WTC11 (cell line): ENCODE data around the gene EML4. TPM values are rescaled to one million over a fixed set of nuclear protein-coding genes. Genes with fewer than 3 reads are reported as not detected.

Source experiments
- ATAC-seq: fragments of 200-7000 bp; cut with Tn5 transposase; 2 replicates; pipeline ENCODE4 v1.10.0; 2021; ENCODE audit warnings: mild to moderate bottlenecking, moderate library complexity
- CTCF ChIA-PET: fragments of 300-600 bp; sonication (Branson Sonifier 250); formaldehyde crosslinking; loops from one replicate; lab custom pipeline; 2021; ENCODE audit warnings: antibody characterized with exemption; lab: Charles Lee
- POLR2A ChIA-PET: fragments of 350-600 bp; sonication (Branson Sonifier 250); formaldehyde crosslinking; loops from one replicate; lab custom pipeline; 2021; ENCODE audit warnings: antibody characterized with exemption; lab: Charles Lee
- DNase-seq: peaks from one replicate; pipeline ENCODE4 v3.0.0; 2021; ENCODE audit warnings: low spot score
- H3K27ac Mint-ChIP-seq: 2 replicates; pipeline ENCODE4 v1.8.0; 2021; ENCODE audit warnings: mixed read lengths
- H3K27me3 Mint-ChIP-seq: 2 replicates; pipeline ENCODE4 v1.8.0; 2021; ENCODE audit warnings: low read depth, mild to moderate bottlenecking, moderate library complexity, mixed read lengths
- H3K36me3 Mint-ChIP-seq: 2 replicates; pipeline ENCODE4 v1.8.0; 2021; ENCODE audit warnings: mixed read lengths
- H3K4me1 Mint-ChIP-seq: 2 replicates; pipeline ENCODE4 v1.8.0; 2022; ENCODE audit warnings: mixed read lengths
- H3K4me3 Mint-ChIP-seq: 2 replicates; pipeline ENCODE4 v1.8.0; 2021; ENCODE audit warnings: mild to moderate bottlenecking, moderate library complexity, mixed read lengths
- H3K9me3 Mint-ChIP-seq: 2 replicates; pipeline ENCODE4 v1.8.0; 2021; ENCODE audit warnings: mixed read lengths
- AFF4 ChIP-seq: sonication (generic); formaldehyde crosslinking; IDR thresholded peaks from 2 replicates; pipeline ENCODE4 v1.8.1; 2023; ENCODE audit warnings: mild to moderate bottlenecking, missing genetic modification reagents, borderline replicate concordance
- CREB1 ChIP-seq: sonication (generic); formaldehyde crosslinking; IDR thresholded peaks from 2 replicates; pipeline ENCODE4 v1.8.0; 2023; ENCODE audit warnings: mild to moderate bottlenecking, missing genetic modification reagents
- EMX1 ChIP-seq: fragments of 250-450 bp; sonication (Bioruptor Pico); IDR thresholded peaks from 2 replicates; pipeline ENCODE4 v1.8.0; 2021; ENCODE audit warnings: mild to moderate bottlenecking
- ETV6 ChIP-seq: sonication (generic); formaldehyde crosslinking; IDR thresholded peaks from 2 replicates; pipeline ENCODE4 v1.8.1; 2022; ENCODE audit warnings: mild to moderate bottlenecking, missing genetic modification reagents
- FOXK1 ChIP-seq: sonication (generic); formaldehyde crosslinking; IDR thresholded peaks from 2 replicates; pipeline ENCODE4 v1.8.0; 2022; ENCODE audit warnings: mild to moderate bottlenecking, moderate library complexity, missing genetic modification reagents
- GABPB1 ChIP-seq: sonication (generic); formaldehyde crosslinking; IDR thresholded peaks from 2 replicates; pipeline ENCODE4 v1.8.1; 2023; ENCODE audit warnings: mild to moderate bottlenecking, missing genetic modification reagents
- GRHL2 ChIP-seq: fragments of 250-450 bp; sonication (Bioruptor Pico); IDR thresholded peaks from 2 replicates; pipeline ENCODE4 v1.8.0; 2022; ENCODE audit warnings: mild to moderate bottlenecking, moderate library complexity; ENCODE audit not compliant: insufficient replicate concordance, severe bottlenecking
- HMGA2 ChIP-seq: fragments of 250-450 bp; sonication (Bioruptor Pico); IDR thresholded peaks from 2 replicates; pipeline ENCODE4 v1.4.0; 2021; ENCODE audit warnings: mild to moderate bottlenecking, moderate library complexity
- HMGXB4 ChIP-seq: sonication (generic); formaldehyde crosslinking; IDR thresholded peaks from 2 replicates; pipeline ENCODE4 v1.8.1; 2023; ENCODE audit warnings: mild to moderate bottlenecking, moderate library complexity, missing genetic modification reagents
- JUN ChIP-seq: sonication (generic); formaldehyde crosslinking; IDR thresholded peaks from 2 replicates; pipeline ENCODE4 v1.8.0; 2023; ENCODE audit warnings: mild to moderate bottlenecking, missing genetic modification reagents
- PRRX2 ChIP-seq: fragments of 250-450 bp; sonication (Bioruptor Pico); IDR thresholded peaks from 2 replicates; pipeline ENCODE4 v1.8.0; 2021; ENCODE audit warnings: mild to moderate bottlenecking
- RELA ChIP-seq: sonication (generic); formaldehyde crosslinking; IDR thresholded peaks from 2 replicates; pipeline ENCODE4 v1.8.1; 2022; ENCODE audit warnings: missing genetic modification reagents, mild to moderate bottlenecking, borderline replicate concordance
- TEAD1 ChIP-seq: sonication (generic); formaldehyde crosslinking; IDR thresholded peaks from 2 replicates; pipeline ENCODE4 v1.8.0; 2022; ENCODE audit warnings: mild to moderate bottlenecking, missing genetic modification reagents
- USF2 ChIP-seq: sonication (generic); formaldehyde crosslinking; IDR thresholded peaks from 2 replicates; pipeline ENCODE4 v1.8.1; 2023; ENCODE audit warnings: mild to moderate bottlenecking, missing genetic modification reagents, moderate library complexity
- ZNF121 ChIP-seq: sonication (generic); formaldehyde crosslinking; IDR thresholded peaks from 2 replicates; pipeline ENCODE4 v1.8.0; 2023; ENCODE audit warnings: missing genetic modification reagents
- ZNF138 ChIP-seq: sonication (generic); formaldehyde crosslinking; conservative IDR thresholded peaks from 2 replicates; pipeline ENCODE4 v1.8.1; 2022; ENCODE audit warnings: mild to moderate bottlenecking, moderate library complexity, missing genetic modification reagents
- ZNF232 ChIP-seq: sonication (generic); formaldehyde crosslinking; IDR thresholded peaks from 2 replicates; pipeline ENCODE4 v1.8.0; 2022; ENCODE audit warnings: mild to moderate bottlenecking, missing genetic modification reagents
- ZNF425 ChIP-seq: fragments of 250-450 bp; sonication (Bioruptor Pico); conservative IDR thresholded peaks from 2 replicates; pipeline ENCODE4 v1.9.0; 2021; ENCODE audit warnings: mild to moderate bottlenecking
- total RNA-seq: library from RNA; stranded (reverse); gene quantifications from 3 replicates; pipeline ENCODE4 v1.2.3, GENCODE V29; 2021
- TF ChIP-seq, protein P1 (sequence below): fragments of 250-450 bp; sonication (Bioruptor Pico); IDR thresholded peaks from 2 replicates; pipeline ENCODE4 v1.9.0; 2021; ENCODE audit warnings: mild to moderate bottlenecking
- TF ChIP-seq, protein P2 (sequence below): sonication (generic); formaldehyde crosslinking; IDR thresholded peaks from 2 replicates; pipeline ENCODE4 v1.8.0; 2023; ENCODE audit warnings: mild to moderate bottlenecking, missing genetic modification reagents

The EML4 gene
- total RNA-seq, 1 experiment from 2014 or later: 89.9 TPM

DNA sequence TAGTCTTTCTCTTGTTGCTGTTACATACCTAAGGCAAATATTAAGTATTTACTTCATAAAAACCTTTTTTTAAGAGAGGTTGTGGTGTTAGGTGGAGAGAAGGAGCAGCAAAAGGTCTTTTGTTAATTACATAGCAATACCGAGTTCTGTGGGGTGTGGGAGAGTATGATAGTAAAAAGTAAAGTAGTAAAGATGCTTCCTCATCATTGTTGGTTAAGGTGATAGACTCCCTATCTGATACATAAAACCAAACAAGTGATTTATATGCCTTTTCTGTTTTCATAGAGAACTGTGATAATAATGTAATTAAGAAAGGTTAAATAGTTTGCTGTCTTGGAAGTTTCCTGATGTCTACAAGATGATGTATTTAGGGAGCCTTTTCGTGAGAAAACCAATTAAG lies 75.4 kb downstream of the EML4 start (continued):
- TF ChIP-seq USF2: no peak

DNA sequence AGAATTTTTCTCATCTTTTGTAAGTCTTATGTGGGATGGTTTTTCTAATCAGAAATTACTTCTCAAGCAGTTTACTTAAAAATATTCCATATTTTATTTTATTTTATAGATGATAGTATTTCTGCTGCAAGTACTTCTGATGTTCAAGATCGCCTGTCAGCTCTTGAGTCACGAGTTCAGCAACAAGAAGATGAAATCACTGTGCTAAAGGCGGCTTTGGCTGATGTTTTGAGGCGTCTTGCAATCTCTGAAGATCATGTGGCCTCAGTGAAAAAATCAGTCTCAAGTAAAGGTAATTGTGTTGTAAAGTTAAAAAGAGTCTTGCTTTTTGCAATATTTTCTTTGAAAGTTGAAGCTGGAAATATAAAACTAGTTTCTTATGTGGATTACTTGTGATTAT lies 76.2 kb downstream of the EML4 start:
- DNase-seq: no peak
- no peak for TF ChIP-seq ZNF425 (CRISPR knock-in tag)
- TF ChIP-seq, protein P1, sequence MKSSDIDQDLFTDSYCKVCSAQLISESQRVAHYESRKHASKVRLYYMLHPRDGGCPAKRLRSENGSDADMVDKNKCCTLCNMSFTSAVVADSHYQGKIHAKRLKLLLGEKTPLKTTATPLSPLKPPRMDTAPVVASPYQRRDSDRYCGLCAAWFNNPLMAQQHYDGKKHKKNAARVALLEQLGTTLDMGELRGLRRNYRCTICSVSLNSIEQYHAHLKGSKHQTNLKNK: no peak
- TF ChIP-seq ZNF232 (CRISPR knock-in tag): no peak
- no peak for TF ChIP-seq ZNF138 (CRISPR knock-in tag)
- TF ChIP-seq CREB1 (CRISPR knock-in tag): no peak
- no peak for TF ChIP-seq RELA (CRISPR knock-in tag)
- TF ChIP-seq GRHL2 (CRISPR knock-in tag): no peak
- no peak for TF ChIP-seq EMX1
- no peak for TF ChIP-seq AFF4 (CRISPR knock-in tag)
- no peak for TF ChIP-seq JUN (CRISPR knock-in tag)
- TF ChIP-seq HMGA2 (CRISPR knock-in tag): no peak
- TF ChIP-seq HMGXB4 (CRISPR knock-in tag): no peak
- no peak for TF ChIP-seq TEAD1
- no peak for TF ChIP-seq ZNF121 (CRISPR knock-in tag)
- TF ChIP-seq, protein P2, sequence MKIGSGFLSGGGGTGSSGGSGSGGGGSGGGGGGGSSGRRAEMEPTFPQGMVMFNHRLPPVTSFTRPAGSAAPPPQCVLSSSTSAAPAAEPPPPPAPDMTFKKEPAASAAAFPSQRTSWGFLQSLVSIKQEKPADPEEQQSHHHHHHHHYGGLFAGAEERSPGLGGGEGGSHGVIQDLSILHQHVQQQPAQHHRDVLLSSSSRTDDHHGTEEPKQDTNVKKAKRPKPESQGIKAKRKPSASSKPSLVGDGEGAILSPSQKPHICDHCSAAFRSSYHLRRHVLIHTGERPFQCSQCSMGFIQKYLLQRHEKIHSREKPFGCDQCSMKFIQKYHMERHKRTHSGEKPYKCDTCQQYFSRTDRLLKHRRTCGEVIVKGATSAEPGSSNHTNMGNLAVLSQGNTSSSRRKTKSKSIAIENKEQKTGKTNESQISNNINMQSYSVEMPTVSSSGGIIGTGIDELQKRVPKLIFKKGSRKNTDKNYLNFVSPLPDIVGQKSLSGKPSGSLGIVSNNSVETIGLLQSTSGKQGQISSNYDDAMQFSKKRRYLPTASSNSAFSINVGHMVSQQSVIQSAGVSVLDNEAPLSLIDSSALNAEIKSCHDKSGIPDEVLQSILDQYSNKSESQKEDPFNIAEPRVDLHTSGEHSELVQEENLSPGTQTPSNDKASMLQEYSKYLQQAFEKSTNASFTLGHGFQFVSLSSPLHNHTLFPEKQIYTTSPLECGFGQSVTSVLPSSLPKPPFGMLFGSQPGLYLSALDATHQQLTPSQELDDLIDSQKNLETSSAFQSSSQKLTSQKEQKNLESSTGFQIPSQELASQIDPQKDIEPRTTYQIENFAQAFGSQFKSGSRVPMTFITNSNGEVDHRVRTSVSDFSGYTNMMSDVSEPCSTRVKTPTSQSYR (CRISPR knock-in tag): no peak
- no peak for TF ChIP-seq FOXK1
- no peak for TF ChIP-seq ETV6 (CRISPR knock-in tag)
- TF ChIP-seq GABPB1 (CRISPR knock-in tag): no peak
- no peak for TF ChIP-seq PRRX2 (CRISPR knock-in tag)
- TF ChIP-seq USF2: no peak
- TF ChIP-seq, all 79 proteins: peak for 0
- no peaks in the 10 kb centered on the region for H3K9me3 Mint-ChIP-seq
- H3K4me1 Mint-ChIP-seq: peaks cover 9% of the 10 kb centered on the region
- H3K27ac Mint-ChIP-seq: no peak overlapping the region
- H3K27me3 Mint-ChIP-seq: no peaks in the 10 kb centered on the region
- ChIA-PET CTCF (no interaction called here), POLR2A (interaction anchor here (0.6 kb wide), 1 partner anchor 21 kb away, joined by 3 read pairs; no protein-coding TSS in a partner anchor)
- peaks cover 9% of the 10 kb centered on the region for H3K36me3 Mint-ChIP-seq
- H3K4me3 Mint-ChIP-seq: no peak overlapping the region
- no peak for ATAC-seq
